HepG2 (cell line): ENCODE measurements around the gene DNAI2. TPM values are rescaled to one million over a fixed set of nuclear protein-coding genes. Genes with fewer than 3 reads are reported as not detected.

Source experiments
- AGO1 ChIP-seq: fragments of 200-400 bp; formaldehyde crosslinking; IDR thresholded peaks from 2 replicates; pipeline ENCODE4 v1.6.1; 2017; ENCODE audit warnings: mild to moderate bottlenecking, low read depth, low read length, moderate library complexity; ENCODE audit not compliant: poor library complexity, severe bottlenecking
- CBX1 ChIP-seq: IDR thresholded peaks from one replicate; pipeline ENCODE4 v1.6.1; 2016; ENCODE audit warnings: antibody characterized with exemption, low read depth
- CC2D1A ChIP-seq: sonication (generic); formaldehyde crosslinking; IDR thresholded peaks from 2 replicates; pipeline ENCODE4 v1.8.1; 2023; ENCODE audit warnings: mild to moderate bottlenecking, missing genetic modification reagents
- CCDC6 ChIP-seq: sonication (generic); formaldehyde crosslinking; IDR thresholded peaks from 2 replicates; pipeline ENCODE4 v1.8.1; 2022; ENCODE audit warnings: mild to moderate bottlenecking, missing genetic modification reagents, moderate library complexity
- GATA4 ChIP-seq: sonication (generic); IDR thresholded peaks from 2 replicates; pipeline ENCODE4 v1.6.1; 2016; ENCODE audit warnings: antibody characterized with exemption, low read depth, borderline replicate concordance
- GPBP1L1 ChIP-seq: sonication (generic); formaldehyde crosslinking; IDR thresholded peaks from 2 replicates; pipeline ENCODE4 v1.5.0; 2020; ENCODE audit warnings: mild to moderate bottlenecking, missing genetic modification reagents
- HMG20A ChIP-seq: IDR thresholded peaks from 2 replicates; pipeline ENCODE4 v1.6.1; 2016; ENCODE audit warnings: borderline replicate concordance
- KAT2B ChIP-seq: fragments of 150-350 bp; IDR thresholded peaks from 2 replicates; pipeline ENCODE4 v1.6.1; 2014; ENCODE audit warnings: low read depth, low read length, borderline replicate concordance
- NFE2L2 ChIP-seq: fragments of 150-350 bp; IDR thresholded peaks from 2 replicates; pipeline ENCODE4 v1.6.1; 2014; ENCODE audit warnings: low read length
- NFIB ChIP-seq: sonication (generic); formaldehyde crosslinking; IDR thresholded peaks from 2 replicates; pipeline ENCODE4 v1.9.0; 2021; ENCODE audit warnings: missing genetic modification reagents, mild to moderate bottlenecking, borderline replicate concordance
- PAF1 ChIP-seq: IDR thresholded peaks from 2 replicates; pipeline ENCODE4 v1.6.1; 2016; ENCODE audit warnings: missing genetic modification reagents, missing compliant biosample characterization
- RERE ChIP-seq: IDR thresholded peaks from 2 replicates; pipeline ENCODE4 v1.6.1; 2016; ENCODE audit warnings: low read depth, missing genetic modification reagents, missing compliant biosample characterization
- SATB2 ChIP-seq: sonication (generic); formaldehyde crosslinking; IDR thresholded peaks from 2 replicates; pipeline ENCODE4 v1.5.0; 2020; ENCODE audit warnings: missing genetic modification reagents
- SOX13 ChIP-seq, 3 experiments: fragments of 450-650 bp in 1 of 3; sonication (generic) in 1 of 3; formaldehyde crosslinking in 1 of 3; IDR thresholded peaks in 2 of 3; conservative IDR thresholded peaks in 1 of 3; 2 replicates each; pipeline versions ENCODE4 v1.5.0 to v1.6.1; 2016 to 2020; ENCODE audit warnings: antibody characterized with exemption in 1 of 3, mild to moderate bottlenecking in 1 of 3, missing compliant biosample characterization in 1 of 3, missing genetic modification reagents in 1 of 3, moderate library complexity in 1 of 3
- TEAD3 ChIP-seq: optimal IDR thresholded peaks from 2 replicates; pipeline ENCODE3; 2016; ENCODE audit warnings: borderline replicate concordance
- ZBTB14 ChIP-seq: sonication (generic); formaldehyde crosslinking; IDR thresholded peaks from 2 replicates; pipeline ENCODE4 v1.4.0; 2020; ENCODE audit warnings: missing genetic modification reagents
- ZBTB7A ChIP-seq: sonication (generic); formaldehyde crosslinking; IDR thresholded peaks from 2 replicates; pipeline ENCODE4 v1.8.0; 2022; ENCODE audit warnings: mild to moderate bottlenecking, missing genetic modification reagents
- ZC3H4 ChIP-seq: sonication (generic); formaldehyde crosslinking; IDR thresholded peaks from 2 replicates; pipeline ENCODE4 v1.4.0; 2020; ENCODE audit warnings: missing genetic modification reagents, borderline replicate concordance
- ZNF24 ChIP-seq: fragments of 450-650 bp; IDR thresholded peaks from 2 replicates; pipeline ENCODE4 v1.6.1; 2017; ENCODE audit warnings: antibody characterized with exemption, mild to moderate bottlenecking
- ZNF446 ChIP-seq: sonication (generic); formaldehyde crosslinking; IDR thresholded peaks from 2 replicates; pipeline ENCODE4 v1.5.0; 2020; ENCODE audit warnings: mild to moderate bottlenecking, missing genetic modification reagents
- ZNF605 ChIP-seq: sonication (generic); formaldehyde crosslinking; IDR thresholded peaks from 2 replicates; pipeline ENCODE4 v1.8.0; 2022; ENCODE audit warnings: mild to moderate bottlenecking, missing genetic modification reagents
- ZNF703 ChIP-seq: sonication (generic); formaldehyde crosslinking; IDR thresholded peaks from 2 replicates; pipeline ENCODE4 v1.5.1; 2020; ENCODE audit warnings: missing genetic modification reagents, mild to moderate bottlenecking, moderate library complexity, borderline replicate concordance
- ZNF816 ChIP-seq: sonication (generic); formaldehyde crosslinking; IDR thresholded peaks from 2 replicates; pipeline ENCODE4 v1.8.0; 2022; ENCODE audit warnings: missing genetic modification reagents, mild to moderate bottlenecking, borderline replicate concordance
- polyA plus RNA-seq, 8 experiments: library from polyadenylated mRNA; depleted of rRNA in 3 of 8; stranded (reverse) in 7 of 8; unstranded in 1 of 8; fragments of >200 nt; fragmentation: Illumina TruSeq in 4 of 8; extraction: Trizol in 4 of 8; gene quantifications; 2 replicates each; pipeline versions ENCODE4 v1.2.1 to v1.2.3, GENCODE V29; 2011 to 2016; ENCODE audit warnings: low read depth in 4 of 8, missing spikeins in 1 of 8, mixed read lengths in 1 of 8; ENCODE audit not compliant: insufficient read depth in 1 of 8
- total RNA-seq, 5 experiments: library from RNA; depleted of rRNA; stranded (reverse); fragments of >200 nt; fragmentation: Illumina TruSeq; extraction: Trizol; gene quantifications; 2 replicates each; pipeline ENCODE4 v1.2.3, GENCODE V29; 2016; ENCODE audit warnings: low read depth in 1 of 5
- TF ChIP-seq, protein P1 (sequence below): sonication (generic); formaldehyde crosslinking; IDR thresholded peaks from 2 replicates; pipeline ENCODE4 v1.4.0; 2020; ENCODE audit warnings: missing genetic modification reagents

DNAI2 gene
- total and polyA plus RNA-seq, 2 of the 13 experiments (the other 11 are each of a cell fraction or from before 2014, with no cell fraction given) = not detected

DNA sequence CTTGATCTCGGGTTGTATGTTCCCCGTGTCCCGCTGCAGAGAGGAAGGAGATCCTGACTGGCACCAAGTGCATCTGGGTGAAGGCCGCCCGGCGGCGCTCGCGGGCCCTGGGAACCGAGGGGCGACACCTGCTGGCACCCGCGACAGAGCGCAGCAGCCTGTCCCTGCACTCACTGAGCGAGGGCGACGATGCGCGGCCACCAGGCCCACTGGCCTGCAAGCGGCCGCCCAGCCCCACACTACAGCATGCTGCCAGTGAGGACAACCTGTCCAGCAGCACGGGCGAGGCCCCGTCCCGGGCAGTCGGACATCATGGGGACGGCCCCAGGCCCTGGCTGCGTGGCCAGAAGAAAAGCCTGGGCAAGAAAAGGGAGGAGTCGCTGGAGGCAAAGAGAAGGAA lies 80.1 kb downstream of the DNAI2 start (continued):
- TF ChIP-seq GPBP1L1 (no peak), NFE2L2 (no peak), ZNF703 (CRISPR knock-in tag) (no peak), ZC3H4 (CRISPR knock-in tag) (no peak), PAF1 (no peak), GATA4 (no peak), RERE (CRISPR knock-in tag) (no peak), ZBTB7A (CRISPR knock-in tag) (no peak), KAT2B (no peak), SATB2 (CRISPR knock-in tag) (no peak), HMG20A (CRISPR knock-in tag) (no peak), CBX1 (peak; percentile 59), ZNF605 (no peak), CCDC6 (CRISPR knock-in tag) (no peak), ZBTB14 (CRISPR knock-in tag) (no peak), CC2D1A (0 out of 2 replicates have a peak, but pooled peaks have one; percentile 45), SOX13 (IDR thresholded peaks at IDR 0.05) (no peak), SOX13 (CRISPR knock-in tag; conservative IDR thresholded peaks at IDR 0.05 in 1 of 2, IDR thresholded peaks at IDR 0.05 in 1 of 2) (no peak), ZNF816 (CRISPR knock-in tag) (no peak), TEAD3 (CRISPR knock-in tag) (peak; percentile 58), ZNF446 (CRISPR knock-in tag) (no peak), AGO1 (peak; percentile 35), ZNF24 (no peak), NFIB (CRISPR knock-in tag) (no peak)
- TF ChIP-seq, protein P1, sequence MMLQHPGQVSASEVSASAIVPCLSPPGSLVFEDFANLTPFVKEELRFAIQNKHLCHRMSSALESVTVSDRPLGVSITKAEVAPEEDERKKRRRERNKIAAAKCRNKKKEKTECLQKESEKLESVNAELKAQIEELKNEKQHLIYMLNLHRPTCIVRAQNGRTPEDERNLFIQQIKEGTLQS (CRISPR knock-in tag) = no peak
